Adrenal gland (tissue), 5 donors: ENCODE measurements around the gene TMEM109.

ENCODE experiments used
- CTCF ChIP-seq, 6 experiments: fragments of 450-650 bp in 4 of 6; fragments of 200-600 bp in 2 of 6; sonication (generic) in 1 of 6; IDR thresholded peaks; 1 replicate in 5 of 6; 2 replicates in 1 of 6; pipeline versions ENCODE4 v1.5.1 to v1.8.0; 2016 to 2021; ENCODE audit warnings: antibody characterized with exemption in 6 of 6, mild to moderate bottlenecking in 2 of 6, moderate library complexity in 1 of 6
- POLR2A ChIP-seq, 2 donors: fragments of 450-650 bp; IDR thresholded peaks; one replicate each; pipeline ENCODE4 v1.6.1; 2017; ENCODE audit warnings: antibody characterized with exemption in 2 of 2, mild to moderate bottlenecking in 2 of 2, moderate library complexity in 1 of 2
- donor health status: DM: no; HTN: no; CAD: no.

GRCh38 chr11:60972182-60973030, 58.4 kb downstream of the TMEM109 start:
- TF ChIP-seq CTCF (IDR thresholded peaks at IDR 0.05) (no peak), POLR2A (IDR thresholded peaks at IDR 0.05) (no peak)
